ENCODE measurements around the gene CYB5D1.

The CYB5D1 gene

DNA sequence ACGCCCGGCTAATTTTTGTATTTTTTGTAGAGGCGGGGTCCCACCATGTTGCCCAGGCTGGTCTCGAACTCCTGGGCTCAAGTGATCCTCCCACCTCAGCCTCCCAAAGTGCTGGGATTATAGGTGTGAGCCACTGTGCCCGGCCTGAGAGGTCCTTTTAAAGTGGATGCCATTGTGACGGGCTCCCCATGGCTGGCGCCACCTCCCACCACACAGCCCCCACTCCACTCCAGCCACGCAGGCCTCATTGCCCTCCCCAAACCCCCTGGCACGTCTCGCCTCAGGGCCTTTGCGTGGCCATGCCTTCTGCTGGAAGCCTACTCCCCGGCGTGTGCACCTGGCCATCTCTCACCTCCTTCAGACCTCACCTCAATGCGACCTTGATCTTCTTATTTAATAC is 35.7 kb upstream of the CYB5D1 start:
- peaks cover 8% of the 10 kb centered on the region; the same call in 1 of the 2 replicates for H3K4me1 ChIP-seq (ENCODE audit: control insufficient read depth, insufficient read depth, low read length)
- H3K9ac ChIP-seq (ENCODE audit: low read length) = no peak overlapping the region
- no peak overlapping the region for H3K27ac ChIP-seq (ENCODE audit: low read depth, low read length)
- H3K9me3 ChIP-seq (ENCODE audit: control insufficient read depth, insufficient read depth, low read depth, low read length) = no peaks in the 10 kb centered on the region
- H3K27me3 ChIP-seq (ENCODE audit: control insufficient read depth, insufficient read depth, low read length) = peaks cover 39% of the 10 kb centered on the region
- H3K4me3 ChIP-seq (ENCODE audit: low read depth, low read length) = no peak overlapping the region
- no peaks in the 10 kb centered on the region for H3K36me3 ChIP-seq (ENCODE audit: control insufficient read depth, insufficient read depth, low read length)

GRCh38 chr17:7823581-7824001 is 34.2 kb upstream of the CYB5D1 start:
- Histone ChIP-seq H3K36me3 (ENCODE audit: control insufficient read depth, insufficient read depth, low read length) (no peaks in the 10 kb centered on the region), H3K4me3 (ENCODE audit: low read depth, low read length) (peak overlapping the region; percentile 5; the same call in 1 of the 2 replicates), H3K9me3 (ENCODE audit: control insufficient read depth, insufficient read depth, low read depth, low read length) (no peaks in the 10 kb centered on the region), H3K27me3 (ENCODE audit: control insufficient read depth, insufficient read depth, low read length) (peaks cover 41% of the 10 kb centered on the region), H3K4me1 (ENCODE audit: control insufficient read depth, insufficient read depth, low read length) (peaks cover 8% of the 10 kb centered on the region; the same call in 1 of the 2 replicates), H3K9ac (ENCODE audit: low read length) (peak overlapping the region; percentile 27), H3K27ac (ENCODE audit: low read depth, low read length) (no peak overlapping the region)

DNA sequence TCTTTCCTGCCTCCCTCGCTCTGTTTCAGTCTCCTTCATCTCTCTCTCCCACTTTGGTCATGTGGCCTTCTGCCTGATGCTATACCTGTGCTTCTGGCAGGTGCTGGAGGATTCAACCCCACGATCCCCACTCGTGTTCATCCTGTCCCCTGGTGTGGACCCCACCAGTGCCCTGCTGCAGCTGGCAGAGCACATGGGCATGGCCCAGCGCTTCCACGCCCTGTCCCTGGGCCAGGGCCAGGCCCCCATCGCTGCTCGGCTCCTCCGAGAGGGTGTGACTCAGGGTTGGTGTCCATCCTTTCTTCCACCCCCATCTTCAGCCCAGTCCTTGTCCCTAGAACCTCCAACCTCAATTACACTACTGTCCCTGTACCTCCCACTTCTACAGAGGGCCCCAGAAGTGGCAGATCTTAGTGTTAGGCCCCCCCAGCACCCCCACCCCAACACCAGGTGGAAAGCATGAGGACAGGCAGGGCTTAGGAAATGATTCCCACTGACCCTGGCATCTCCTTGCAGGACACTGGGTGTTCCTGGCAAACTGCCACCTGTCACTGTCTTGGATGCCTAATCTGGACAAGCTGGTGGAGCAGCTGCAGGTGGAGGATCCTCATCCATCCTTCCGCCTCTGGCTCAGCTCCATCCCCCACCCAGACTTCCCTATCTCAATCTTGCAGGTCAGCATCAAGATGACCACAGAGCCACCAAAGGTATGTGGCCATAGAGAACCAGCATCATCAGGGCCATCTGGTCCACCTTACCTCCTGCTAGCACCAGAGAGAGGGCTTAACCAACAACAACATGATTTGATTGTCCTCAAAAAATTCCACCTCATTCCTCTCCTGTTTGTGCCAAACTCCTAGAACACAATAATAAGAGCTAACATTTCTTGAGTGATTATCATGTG is 33.5 kb upstream of the CYB5D1 start:
- peak overlapping the region; percentile 27 for H3K9ac ChIP-seq (ENCODE audit: low read length)
- H3K4me1 ChIP-seq (ENCODE audit: control insufficient read depth, insufficient read depth, low read length) = peaks cover 8% of the 10 kb centered on the region; the same call in 1 of the 2 replicates
- peak overlapping the region; percentile 5; the same call in 1 of the 2 replicates for H3K4me3 ChIP-seq (ENCODE audit: low read depth, low read length)
- no peaks in the 10 kb centered on the region for H3K9me3 ChIP-seq (ENCODE audit: control insufficient read depth, insufficient read depth, low read depth, low read length)
- no peak overlapping the region for H3K27ac ChIP-seq (ENCODE audit: low read depth, low read length)
- no peaks in the 10 kb centered on the region for H3K36me3 ChIP-seq (ENCODE audit: control insufficient read depth, insufficient read depth, low read length)
- peaks cover 35% of the 10 kb centered on the region for H3K27me3 ChIP-seq (ENCODE audit: control insufficient read depth, insufficient read depth, low read length)

DNA sequence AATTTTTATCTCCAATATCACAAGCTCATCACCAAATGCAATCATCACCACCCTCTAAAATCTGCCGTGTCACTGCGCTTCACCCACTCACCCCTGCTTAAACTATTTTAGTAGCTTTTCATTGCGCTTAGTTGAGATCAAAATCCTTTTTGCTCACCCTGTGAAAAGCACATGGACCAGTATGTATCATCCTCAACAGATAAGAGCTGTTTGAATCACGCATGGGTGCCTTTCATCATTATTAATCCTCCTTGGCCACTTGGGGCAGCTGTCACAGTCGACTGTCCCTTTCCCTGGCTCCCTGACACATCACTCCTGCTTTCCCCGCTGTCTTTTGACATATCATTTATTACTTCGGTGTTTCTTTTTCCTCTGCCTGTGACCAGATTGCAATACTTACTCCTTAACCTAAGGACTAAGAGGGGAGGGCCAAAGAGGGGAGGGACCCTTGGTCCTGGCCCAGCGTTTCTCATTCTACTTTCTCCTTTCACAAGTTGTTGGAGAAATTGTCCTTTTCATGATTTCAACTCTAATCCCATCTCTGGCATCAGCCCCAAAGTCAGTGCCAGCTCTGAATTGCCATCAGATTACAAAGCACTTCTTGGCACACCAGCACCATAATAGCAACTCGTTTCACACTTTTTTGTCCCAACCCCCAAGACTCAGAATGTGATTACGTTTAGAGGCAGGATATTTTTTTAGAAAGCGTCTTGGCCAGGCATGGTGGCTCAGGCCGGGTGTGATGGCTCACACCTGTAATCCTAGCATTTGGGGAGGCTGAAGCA is 32.4 kb upstream of the CYB5D1 start:
- Histone ChIP-seq H3K36me3 (ENCODE audit: control insufficient read depth, insufficient read depth, low read length) (no peaks in the 10 kb centered on the region), H3K27me3 (ENCODE audit: control insufficient read depth, insufficient read depth, low read length) (peaks cover 36% of the 10 kb centered on the region), H3K4me1 (ENCODE audit: control insufficient read depth, insufficient read depth, low read length) (peaks cover 8% of the 10 kb centered on the region; the same call in 1 of the 2 replicates), H3K9me3 (ENCODE audit: control insufficient read depth, insufficient read depth, low read depth, low read length) (no peaks in the 10 kb centered on the region), H3K4me3 (ENCODE audit: low read depth, low read length) (no peak overlapping the region), H3K27ac (ENCODE audit: low read depth, low read length) (no peak overlapping the region), H3K9ac (ENCODE audit: low read length) (no peak overlapping the region)

DNA sequence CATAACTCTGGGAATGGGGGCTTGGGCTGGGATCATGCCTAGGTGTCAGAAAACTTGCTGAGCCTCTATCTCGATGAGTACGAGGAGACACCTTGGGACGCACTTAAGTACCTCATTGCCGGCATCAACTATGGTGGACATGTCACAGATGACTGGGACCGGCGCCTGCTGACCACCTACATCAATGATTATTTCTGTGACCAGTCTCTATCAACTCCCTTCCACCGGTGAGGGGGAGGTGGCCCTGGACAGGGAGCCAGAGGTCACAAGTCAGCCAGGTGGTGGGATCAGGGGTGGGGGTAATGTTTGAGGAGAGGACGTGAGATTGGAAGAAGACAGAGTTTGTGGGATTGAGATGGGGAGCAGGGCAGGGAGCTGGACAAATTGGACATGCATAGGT is 27.2 kb upstream of the CYB5D1 start:
- H3K27ac ChIP-seq (ENCODE audit: low read depth, low read length) = no peak overlapping the region

DNA sequence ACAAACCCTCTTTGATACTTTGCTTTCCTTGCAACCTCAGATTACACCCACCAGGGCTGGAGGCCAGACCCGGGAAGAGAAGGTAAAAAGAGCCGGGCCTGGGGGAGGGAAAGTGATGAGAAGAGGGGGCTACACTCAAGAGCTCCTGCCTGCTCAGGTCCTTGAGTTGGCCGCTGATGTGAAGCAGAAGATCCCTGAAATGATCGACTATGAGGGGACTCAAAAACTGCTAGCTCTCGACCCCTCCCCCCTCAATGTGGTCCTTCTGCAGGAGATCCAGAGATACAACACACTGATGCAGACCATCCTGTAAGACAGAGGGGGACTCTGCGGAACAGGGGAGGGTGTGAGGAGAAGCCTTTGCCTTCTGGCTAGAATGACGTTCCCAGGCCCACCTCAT is 26.6 kb upstream of the CYB5D1 start:
- Histone ChIP-seq H3K4me1 (ENCODE audit: control insufficient read depth, insufficient read depth, low read length) (peaks cover 8% of the 10 kb centered on the region), H3K9ac (ENCODE audit: low read length) (no peak overlapping the region), H3K9me3 (ENCODE audit: control insufficient read depth, insufficient read depth, low read depth, low read length) (no peaks in the 10 kb centered on the region), H3K27ac (ENCODE audit: low read depth, low read length) (no peak overlapping the region), H3K36me3 (ENCODE audit: control insufficient read depth, insufficient read depth, low read length) (no peaks in the 10 kb centered on the region), H3K4me3 (ENCODE audit: low read depth, low read length) (no peak overlapping the region), H3K27me3 (ENCODE audit: control insufficient read depth, insufficient read depth, low read length) (peaks cover 43% of the 10 kb centered on the region)

More for the DNA sequence above, 27.2 kb upstream of the CYB5D1 start:
- peaks cover 44% of the 10 kb centered on the region for H3K27me3 ChIP-seq (ENCODE audit: control insufficient read depth, insufficient read depth, low read length)
- H3K36me3 ChIP-seq (ENCODE audit: control insufficient read depth, insufficient read depth, low read length) = no peaks in the 10 kb centered on the region
- no peak overlapping the region for H3K9ac ChIP-seq (ENCODE audit: low read length)
- H3K4me3 ChIP-seq (ENCODE audit: low read depth, low read length) = no peak overlapping the region
- no peaks in the 10 kb centered on the region for H3K9me3 ChIP-seq (ENCODE audit: control insufficient read depth, insufficient read depth, low read depth, low read length)
- H3K4me1 ChIP-seq (ENCODE audit: control insufficient read depth, insufficient read depth, low read length) = peaks cover 8% of the 10 kb centered on the region

GRCh38 chr17:7832431-7832830 is 25.4 kb upstream of the CYB5D1 start:
- H3K4me1 ChIP-seq (ENCODE audit: control insufficient read depth, insufficient read depth, low read length) = peaks cover 11% of the 10 kb centered on the region
- peaks cover 39% of the 10 kb centered on the region for H3K27me3 ChIP-seq (ENCODE audit: control insufficient read depth, insufficient read depth, low read length)
- H3K4me3 ChIP-seq (ENCODE audit: low read depth, low read length) = no peak overlapping the region
- H3K36me3 ChIP-seq (ENCODE audit: control insufficient read depth, insufficient read depth, low read length) = no peaks in the 10 kb centered on the region
- H3K27ac ChIP-seq (ENCODE audit: low read depth, low read length) = no peak overlapping the region
- no peaks in the 10 kb centered on the region for H3K9me3 ChIP-seq (ENCODE audit: control insufficient read depth, insufficient read depth, low read depth, low read length)
- no peak overlapping the region for H3K9ac ChIP-seq (ENCODE audit: low read length)

GRCh38 chr17:7833011-7833794 is 24.6 kb upstream of the CYB5D1 start:
- Histone ChIP-seq H3K9ac (ENCODE audit: low read length) (no peak overlapping the region), H3K4me3 (ENCODE audit: low read depth, low read length) (peak overlapping the region; percentile 69), H3K9me3 (ENCODE audit: control insufficient read depth, insufficient read depth, low read depth, low read length) (no peaks in the 10 kb centered on the region), H3K27ac (ENCODE audit: low read depth, low read length) (no peak overlapping the region), H3K4me1 (ENCODE audit: control insufficient read depth, insufficient read depth, low read length) (peaks cover 15% of the 10 kb centered on the region), H3K36me3 (ENCODE audit: control insufficient read depth, insufficient read depth, low read length) (no peaks in the 10 kb centered on the region), H3K27me3 (ENCODE audit: control insufficient read depth, insufficient read depth, low read length) (peaks cover 37% of the 10 kb centered on the region)

DNA sequence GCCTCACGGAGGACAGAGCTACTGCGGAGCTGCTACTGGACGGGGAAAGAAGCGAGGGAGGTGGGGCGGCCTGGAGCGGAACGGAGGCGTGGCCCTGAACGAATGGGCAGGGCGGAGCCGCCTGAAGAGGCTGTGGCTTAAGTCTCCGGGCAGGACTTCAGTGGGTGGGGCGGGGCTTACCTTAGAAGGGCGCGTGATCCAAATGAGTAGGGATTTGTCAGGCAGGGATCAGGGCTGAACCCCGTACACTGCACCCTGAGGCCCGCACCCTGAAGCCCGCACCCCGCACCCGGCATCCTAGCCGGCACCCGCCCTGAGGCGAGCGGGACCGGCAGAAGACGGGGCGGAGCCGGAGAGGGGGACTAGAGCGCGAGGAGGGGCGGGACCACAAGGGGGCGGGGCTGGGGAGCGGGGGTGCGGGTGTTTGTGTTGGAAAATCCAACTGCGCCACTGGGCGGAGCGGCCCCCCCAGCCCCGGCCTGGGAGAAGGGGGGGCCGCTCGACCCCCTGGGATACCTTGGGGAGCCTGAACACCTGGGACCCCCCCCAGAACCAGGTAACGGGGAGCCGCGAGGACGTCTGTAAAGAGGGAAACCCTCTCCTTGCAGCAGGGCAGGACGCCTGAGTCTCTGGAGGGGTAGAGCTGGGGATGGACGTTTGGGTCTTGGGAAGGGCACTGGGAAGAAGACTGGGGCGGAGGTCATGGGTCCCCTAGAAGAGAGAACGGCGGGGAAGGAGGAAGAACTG is 23.8 kb upstream of the CYB5D1 start, which contains the start of gene KDM6B:
KDM6B (plus strand) TSS at position 423 of the 747 bp plus-strand sequence. CDS start 11,338 bp downstream, outside the sequence.
- Histone ChIP-seq H3K4me1 (ENCODE audit: control insufficient read depth, insufficient read depth, low read length) (peaks cover 21% of the 10 kb centered on the region), H3K27ac (ENCODE audit: low read depth, low read length) (peak within 1 kb of the TSS; percentile 35; the same call in 1 of the 2 replicates)

DNA sequence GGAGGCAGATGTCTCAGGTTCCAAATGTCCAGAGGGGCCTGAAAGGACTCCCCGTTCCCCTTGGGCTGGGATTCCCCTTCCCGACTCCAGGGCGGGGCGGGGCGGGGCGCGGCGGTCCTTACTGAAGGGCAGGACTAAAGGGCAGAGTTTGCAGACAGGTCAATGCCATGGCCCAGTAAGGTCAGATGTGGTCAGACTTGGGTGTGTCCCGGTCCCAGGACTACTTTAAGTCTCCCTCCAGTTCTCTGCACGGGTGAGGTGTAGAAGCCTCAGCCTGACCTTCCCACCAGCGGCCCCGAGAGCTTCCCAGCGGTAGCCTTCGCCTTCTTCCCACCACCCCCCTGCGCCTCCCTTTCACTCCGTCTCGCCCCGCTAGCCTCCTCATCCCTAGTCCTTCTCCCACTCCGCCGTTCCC is 23.3 kb upstream of the CYB5D1 start:
- peak overlapping the region; percentile 69 for H3K4me3 ChIP-seq (ENCODE audit: low read depth, low read length)
- peaks cover 48% of the 10 kb centered on the region for H3K27me3 ChIP-seq (ENCODE audit: control insufficient read depth, insufficient read depth, low read length)
- H3K27ac ChIP-seq (ENCODE audit: low read depth, low read length) = no peak overlapping the region
- H3K36me3 ChIP-seq (ENCODE audit: control insufficient read depth, insufficient read depth, low read length) = no peaks in the 10 kb centered on the region
- no peaks in the 10 kb centered on the region for H3K9me3 ChIP-seq (ENCODE audit: control insufficient read depth, insufficient read depth, low read depth, low read length)
- H3K4me1 ChIP-seq (ENCODE audit: control insufficient read depth, insufficient read depth, low read length) = peaks cover 26% of the 10 kb centered on the region
- peak overlapping the region; percentile 69 for H3K9ac ChIP-seq (ENCODE audit: low read length)

More for the DNA sequence above, 23.8 kb upstream of the CYB5D1 start, which contains the start of gene KDM6B:
- Histone ChIP-seq H3K4me3 (ENCODE audit: low read depth, low read length) (peak within 1 kb of the TSS; percentile 69), H3K9ac (ENCODE audit: low read length) (peak within 1 kb of the TSS; percentile 69), H3K27me3 (ENCODE audit: control insufficient read depth, insufficient read depth, low read length) (peaks cover 42% of the 10 kb centered on the region), H3K9me3 (ENCODE audit: control insufficient read depth, insufficient read depth, low read depth, low read length) (no peaks in the 10 kb centered on the region), H3K36me3 (ENCODE audit: control insufficient read depth, insufficient read depth, low read length) (no peaks in the 10 kb centered on the region)

Data from HUES6 (cell line).